Stimulated activated CD4-positive, alpha-beta T cell treated with anti-CD3 and anti-CD28 coated beads, TNF-alpha, amount 100 ng/mL, for 24 hours (primary cell): ENCODE measurements around the gene LRRC28.

Source experiments
- DNase-seq, 3 experiments: peaks; one replicate each; pipeline ENCODE4 v3.0.0-alpha.2; 2020; ENCODE audit warnings: low read depth in 3 of 3

LRRC28 gene

DNA sequence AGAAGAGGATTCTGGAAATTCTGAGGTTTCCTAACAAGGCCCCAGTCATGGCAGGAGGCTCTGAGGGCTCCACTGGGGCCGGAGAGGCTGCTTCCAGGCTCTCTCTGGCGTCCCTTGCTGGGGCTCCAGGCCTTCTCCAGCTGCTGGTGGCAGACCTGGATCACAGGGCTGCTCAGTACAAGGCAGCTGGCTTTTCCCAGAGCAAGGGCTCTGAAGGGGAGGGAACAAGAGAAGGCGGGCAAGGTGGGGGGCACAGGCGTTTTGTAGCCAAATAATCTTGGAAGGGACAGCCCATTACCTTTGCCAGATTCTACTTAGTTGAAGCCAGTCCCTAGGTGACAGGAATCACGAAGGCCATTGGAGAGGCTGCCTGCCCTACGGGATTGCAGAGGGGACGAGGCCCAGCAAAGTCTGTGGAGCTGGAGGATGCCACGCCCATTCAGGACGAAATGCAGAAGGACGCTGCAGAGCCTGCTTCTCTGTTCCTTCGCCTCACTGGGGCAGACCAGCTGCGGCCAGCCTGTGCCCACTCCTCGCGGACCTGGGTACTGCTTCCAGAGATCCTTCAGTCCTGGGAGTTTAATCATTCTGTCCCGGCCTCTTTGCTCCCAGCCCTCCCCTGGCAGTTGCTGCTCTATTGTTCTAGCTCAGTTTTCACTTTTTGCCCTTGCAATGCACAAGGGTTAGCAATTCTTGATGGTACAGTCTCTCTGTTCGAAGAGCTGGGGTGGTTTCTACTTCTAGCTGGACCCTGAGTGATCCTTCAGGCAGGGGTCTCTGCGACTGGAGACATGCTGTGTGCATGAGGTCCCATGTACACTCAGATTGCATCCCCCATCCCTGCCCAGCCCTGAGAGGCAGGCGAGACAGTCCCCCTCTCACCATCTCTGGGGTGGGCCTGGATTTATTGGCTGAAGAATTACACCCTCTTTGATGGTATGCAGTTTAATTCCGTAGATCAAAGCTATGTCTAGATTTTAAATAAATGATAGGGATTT lies 165.2 kb downstream of the LRRC28 start:
- no peak for DNase-seq

DNA sequence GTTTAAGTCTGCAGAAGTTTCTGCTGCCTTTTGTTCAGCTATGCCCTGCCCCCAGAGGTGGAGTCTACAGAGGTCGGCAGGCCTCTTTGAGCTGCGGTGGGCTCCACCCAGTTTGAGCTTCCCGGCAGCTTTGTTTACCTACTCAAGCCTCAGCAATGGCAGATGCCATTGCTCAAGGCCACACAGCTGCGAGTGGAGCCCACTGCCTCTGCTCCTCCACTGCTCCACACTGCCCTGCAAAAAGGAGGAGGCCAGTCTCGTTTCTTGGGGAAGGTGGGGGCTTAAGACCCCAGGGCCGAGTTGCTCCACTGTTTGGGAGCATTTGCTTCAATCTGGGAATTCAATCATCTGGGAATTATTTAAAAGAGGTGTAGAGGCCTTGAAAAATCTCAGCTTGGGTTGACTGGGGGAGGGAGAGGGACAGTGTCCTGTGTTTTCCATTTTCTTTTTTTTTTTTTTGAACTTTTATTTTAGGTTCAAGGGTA lies 169.9 kb downstream of the LRRC28 start:
- DNase-seq, result no peak

GRCh38 chr15:99421758-99422157 lies 170.5 kb downstream of the LRRC28 start:
- DNase-seq, result no peak

- DNase-seq, result no peak
These were observed 172.2 kb downstream of the LRRC28 start for GRCh38 chr15:99423186-99424130.

- DNase-seq, result no peak
These were observed 172.9 kb downstream of the LRRC28 start for GRCh38 chr15:99424131-99424571.

GRCh38 chr15:99424978-99425656 lies 173.8 kb downstream of the LRRC28 start:
- peak; percentile 29 to 56 (median 42) for DNase-seq

DNA sequence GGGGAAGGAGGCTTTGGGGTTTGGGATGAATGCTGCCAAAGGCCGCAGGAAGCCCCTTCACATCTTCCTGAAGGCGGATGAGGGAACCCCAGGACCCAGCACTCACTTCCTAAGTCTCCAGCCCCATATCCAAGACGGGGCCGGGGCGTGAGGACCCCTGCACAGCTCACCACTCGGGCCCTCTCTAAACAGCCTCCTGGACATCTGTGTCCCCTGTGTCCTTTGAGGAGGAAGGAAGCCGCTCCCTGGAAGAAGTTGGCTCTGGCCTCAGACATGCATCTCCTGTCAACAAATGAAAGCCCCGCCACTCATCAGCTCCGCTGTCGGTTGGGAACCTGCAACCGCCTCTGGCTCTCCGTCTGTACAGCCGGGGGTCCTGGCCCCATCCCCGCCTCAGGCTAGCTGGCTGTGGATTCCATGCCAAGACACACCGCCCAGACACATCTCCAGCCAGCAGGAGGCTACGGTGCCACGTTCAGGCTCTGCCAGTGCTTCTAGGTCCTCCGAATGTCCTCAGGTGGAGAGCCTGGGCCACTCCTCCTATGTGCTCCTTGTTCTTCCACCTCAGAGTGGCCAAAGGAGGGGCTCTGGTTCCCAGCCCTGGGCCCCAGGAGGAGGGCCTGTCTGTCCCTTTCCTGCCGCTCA lies 174.5 kb downstream of the LRRC28 start:
- DNase-seq, result no peak

- DNase-seq, result no peak
These were observed 175.3 kb downstream of the LRRC28 start for GRCh38 chr15:99426431-99427105.

DNA sequence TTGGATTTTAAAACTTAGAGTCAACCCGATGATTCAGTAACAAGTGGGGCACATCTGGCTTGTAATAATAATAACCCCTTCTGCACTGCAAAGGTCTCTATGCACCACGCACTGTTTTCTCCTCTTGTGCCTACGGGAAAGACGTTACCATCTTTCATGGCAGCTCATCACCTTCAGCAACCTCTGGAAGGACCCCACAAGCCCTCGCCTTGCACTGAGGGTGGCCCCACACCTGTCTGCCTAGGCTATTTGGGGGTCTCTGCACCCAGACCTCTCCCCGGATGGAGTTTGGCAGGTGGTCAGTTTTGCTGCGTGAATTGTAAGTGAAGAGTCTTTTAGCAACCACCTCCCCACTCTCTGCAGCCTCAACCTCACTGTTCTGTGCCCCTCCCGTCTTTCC lies 175.9 kb downstream of the LRRC28 start:
- DNase-seq, result no peak

DNA sequence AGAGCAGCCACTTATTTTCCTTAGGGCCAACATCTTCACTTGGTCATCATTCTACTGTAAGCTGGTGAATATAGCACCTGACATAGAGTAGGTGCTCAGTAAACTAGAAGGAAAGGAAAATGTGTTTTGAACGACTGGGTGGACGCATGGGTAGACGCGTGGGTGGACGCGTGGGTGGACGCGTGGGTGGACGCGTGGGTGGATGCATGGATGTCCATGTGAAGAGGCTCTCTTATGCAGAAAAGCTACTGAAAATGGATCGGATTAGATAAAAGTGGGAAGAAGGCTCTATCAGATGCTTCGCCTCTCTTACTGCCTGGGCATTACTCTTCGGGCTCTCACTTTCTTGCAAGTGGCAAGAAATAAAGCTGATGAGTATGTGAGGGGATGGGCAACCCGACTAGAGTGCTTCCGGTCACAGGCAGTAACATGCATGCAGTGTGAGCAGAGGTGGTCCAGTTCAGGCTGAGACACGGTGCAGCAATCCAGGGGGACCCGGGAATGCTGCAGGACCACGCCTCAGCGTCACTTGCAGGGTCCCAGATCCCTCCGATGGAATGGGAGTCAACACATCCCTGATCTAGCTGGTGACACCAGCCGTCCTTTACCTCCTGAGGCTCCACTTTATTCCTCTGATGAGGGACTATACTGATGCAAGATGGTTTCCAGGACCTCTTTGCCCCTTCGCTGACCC lies 176.5 kb downstream of the LRRC28 start:
- DNase-seq, result no peak

DNA sequence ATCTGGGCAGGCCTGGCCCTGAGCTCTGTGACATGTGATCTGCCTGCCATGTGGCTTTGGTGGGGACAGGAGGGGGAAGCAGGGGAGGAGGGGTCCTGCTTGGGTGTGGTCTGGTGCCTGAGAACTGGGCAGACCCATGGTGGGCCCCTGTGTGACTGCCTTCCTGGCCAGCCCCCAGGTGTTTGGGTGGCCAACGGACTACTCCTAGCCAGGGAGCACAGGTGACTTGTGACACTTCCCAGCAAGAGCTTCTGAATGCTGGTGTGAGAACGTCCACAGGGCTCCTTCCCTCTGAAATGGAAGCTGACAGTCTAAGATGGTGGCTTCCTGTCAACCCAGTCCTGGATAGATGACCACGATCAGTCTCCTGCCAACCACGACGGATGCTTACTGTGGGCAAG lies 178.4 kb downstream of the LRRC28 start:
- DNase-seq, result no peak

DNA sequence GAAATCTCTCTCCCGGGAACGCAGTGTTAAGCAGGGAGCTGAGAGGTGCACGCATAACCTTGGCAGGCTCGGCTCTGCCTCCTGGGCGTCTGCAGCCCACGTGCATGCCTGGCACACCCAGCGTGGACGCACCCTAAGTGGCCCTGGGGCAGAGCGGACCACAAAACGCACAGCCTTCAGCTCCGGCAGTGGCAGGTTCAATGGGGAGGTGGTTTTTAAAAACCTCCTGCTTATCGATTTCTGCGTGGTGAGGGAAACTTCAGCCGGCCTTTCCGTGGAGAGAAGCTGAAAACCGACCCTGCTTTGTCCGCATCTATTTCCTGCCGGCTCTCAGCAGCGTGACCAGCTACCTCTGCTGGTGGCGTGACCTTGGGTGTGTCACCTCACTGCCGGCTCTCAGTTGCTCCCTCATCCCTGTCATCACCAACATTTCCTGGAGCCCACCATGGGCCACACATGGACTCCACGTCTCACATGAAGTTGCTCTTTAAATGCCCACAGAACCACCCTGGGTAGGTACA lies 179.7 kb downstream of the LRRC28 start:
- DNase-seq, result no peak

GRCh38 chr15:99431661-99432091 lies 180.4 kb downstream of the LRRC28 start:
- no peak for DNase-seq

GRCh38 chr15:99432271-99433025 lies 181.2 kb downstream of the LRRC28 start:
- DNase-seq, result no peak

- no peak for DNase-seq
These were observed 181.9 kb downstream of the LRRC28 start for GRCh38 chr15:99433026-99433756.

DNA sequence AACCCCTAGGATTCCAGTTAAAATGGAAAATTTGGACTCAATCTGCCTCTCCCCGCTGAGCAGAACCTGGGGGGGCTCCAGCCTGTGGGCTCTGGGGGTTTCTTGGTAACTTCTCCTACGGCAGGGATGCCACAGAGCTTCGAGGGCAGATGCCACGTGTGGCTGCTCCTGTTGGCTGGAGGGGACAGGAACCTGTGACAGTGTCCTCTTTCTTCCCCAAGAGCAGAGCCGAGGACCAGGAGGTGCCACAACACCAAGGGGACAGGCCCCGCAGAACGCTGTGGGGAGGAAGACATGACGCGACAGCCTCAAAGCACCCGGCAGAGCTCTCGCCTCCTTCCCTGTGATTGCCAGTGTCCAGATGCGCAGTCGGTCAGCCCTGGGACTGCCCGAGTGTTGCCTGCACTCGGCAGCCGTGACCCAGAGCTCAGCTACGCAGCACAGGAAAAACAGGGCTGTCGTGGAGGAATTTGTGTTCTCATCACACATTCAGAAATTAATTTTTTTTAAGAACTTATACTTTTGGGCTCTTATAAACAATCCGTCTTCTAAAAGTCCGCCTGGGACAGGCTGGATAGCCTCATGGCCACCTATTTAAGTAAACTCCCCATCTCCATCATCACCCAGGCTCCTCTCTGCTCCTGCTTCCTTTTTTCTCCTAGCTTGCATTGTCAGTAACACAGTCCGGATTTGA lies 182.6 kb downstream of the LRRC28 start:
- DNase-seq, result no peak

GRCh38 chr15:99434506-99435112 lies 183.3 kb downstream of the LRRC28 start:
- DNase-seq, result no peak
